Mesenchymal stem cell (in vitro differentiated cells and primary cell): ENCODE data around the gene SLC27A3.
A peak's percentile ranks its signal among the peaks of the same experiment; 100 is the strongest.

Experiments used
- DNase-seq: peaks from one replicate; pipeline ENCODE4 v3.0.0-alpha.2; 2013
- H2AFZ ChIP-seq: one replicate; pipeline ENCODE4 v1.6.1; 2013; ENCODE audit warnings: low read depth, mild to moderate bottlenecking, control low read depth, inconsistent platforms, low read length, moderate library complexity
- H2AK5ac ChIP-seq: 2 replicates; pipeline ENCODE4 v1.6.1; 2013; ENCODE audit warnings: low read length, moderate library complexity, mild to moderate bottlenecking, inconsistent platforms; ENCODE audit not compliant: severe bottlenecking
- H2BK120ac ChIP-seq: one replicate; pipeline ENCODE4 v1.6.1; 2013; ENCODE audit warnings: low read depth, mild to moderate bottlenecking, inconsistent platforms, low read length, moderate library complexity
- H2BK12ac ChIP-seq, 2 experiments: one replicate each; pipeline ENCODE4 v1.6.1; 2013; ENCODE audit warnings: inconsistent platforms in 2 of 2, low read length in 2 of 2, mild to moderate bottlenecking in 2 of 2, moderate library complexity in 2 of 2, control low read depth in 1 of 2
- H2BK15ac ChIP-seq: one replicate; pipeline ENCODE4 v1.6.1; 2013; ENCODE audit warnings: mild to moderate bottlenecking, low read depth, inconsistent platforms; ENCODE audit not compliant: poor library complexity, severe bottlenecking
- H2BK5ac ChIP-seq: 2 replicates; pipeline ENCODE4 v1.6.1; 2013; ENCODE audit warnings: low read depth, mild to moderate bottlenecking, low read length, control low read depth, inconsistent platforms; ENCODE audit not compliant: poor library complexity, severe bottlenecking
- H3K14ac ChIP-seq, 2 experiments: one replicate each; pipeline ENCODE4 v1.6.1; 2013; ENCODE audit warnings: inconsistent platforms in 2 of 2, low read length in 2 of 2, control low read depth in 1 of 2, mild to moderate bottlenecking in 1 of 2, moderate library complexity in 1 of 2
- H3K18ac ChIP-seq, 2 experiments: one replicate each; pipeline ENCODE4 v1.6.1; 2013; ENCODE audit warnings: inconsistent platforms in 2 of 2, low read length in 2 of 2, control low read depth in 1 of 2, low read depth in 1 of 2, mild to moderate bottlenecking in 1 of 2
- H3K23ac ChIP-seq, 2 experiments: one replicate each; pipeline ENCODE4 v1.6.1; 2013; ENCODE audit warnings: inconsistent platforms in 2 of 2, low read length in 2 of 2, mild to moderate bottlenecking in 2 of 2, moderate library complexity in 2 of 2, control low read depth in 1 of 2
- H3K27ac ChIP-seq: 2 replicates; pipeline ENCODE4 v1.5.1; 2013; ENCODE audit warnings: mild to moderate bottlenecking, moderate library complexity, low read length, control low read depth, inconsistent platforms; ENCODE audit not compliant: poor library complexity, severe bottlenecking
- H3K27me3 ChIP-seq, 2 experiments: 2 replicates each; pipeline versions ENCODE4 v1.6.1 to v1.7.0; 2013; ENCODE audit warnings: low read length in 2 of 2, mild to moderate bottlenecking in 2 of 2, moderate library complexity in 2 of 2, control low read depth in 1 of 2, inconsistent platforms in 1 of 2; ENCODE audit not compliant: control insufficient read depth in 1 of 2, insufficient read depth in 1 of 2
- H3K36me3 ChIP-seq, 2 experiments: 2 replicates each; pipeline versions ENCODE4 v1.6.1 to v1.7.0; 2013; ENCODE audit warnings: low read length in 2 of 2, control low read depth in 1 of 2, inconsistent platforms in 1 of 2, low read depth in 1 of 2, mild to moderate bottlenecking in 1 of 2; ENCODE audit not compliant: insufficient read depth in 2 of 2, control insufficient read depth in 1 of 2
- H3K4ac ChIP-seq, 2 experiments: one replicate each; pipeline ENCODE4 v1.6.1; 2013; ENCODE audit warnings: inconsistent platforms in 2 of 2, low read length in 2 of 2, mild to moderate bottlenecking in 2 of 2, moderate library complexity in 2 of 2, control low read depth in 1 of 2, low read depth in 1 of 2
- H3K4me1 ChIP-seq: 2 replicates; pipeline ENCODE4 v1.6.1; 2013; ENCODE audit warnings: low read depth, low read length, control low read depth; ENCODE audit not compliant: control insufficient read depth, insufficient read depth
- H3K4me2 ChIP-seq: 2 replicates; pipeline ENCODE4 v1.6.1; 2013; ENCODE audit warnings: low read length, mild to moderate bottlenecking, inconsistent platforms; ENCODE audit not compliant: poor library complexity, severe bottlenecking
- H3K4me3 ChIP-seq, 2 experiments: 2 replicates each; pipeline versions ENCODE4 v1.5.1 to v1.7.0; 2013; ENCODE audit warnings: low read length in 2 of 2, mild to moderate bottlenecking in 2 of 2, control low read depth in 1 of 2, low read depth in 1 of 2; ENCODE audit not compliant: insufficient read depth in 1 of 2
- H3K79me1 ChIP-seq: replicated peaks from 2 replicates; pipeline ENCODE4 v1.6.1; 2013; ENCODE audit warnings: mild to moderate bottlenecking, control low read depth, low read length, inconsistent platforms; ENCODE audit not compliant: poor library complexity, severe bottlenecking
- H3K9ac ChIP-seq: 2 replicates; pipeline ENCODE4 v1.7.0; 2013; ENCODE audit warnings: mild to moderate bottlenecking, low read length, moderate library complexity
- H3K9me3 ChIP-seq: 2 replicates; pipeline ENCODE4 v1.7.0; 2013; ENCODE audit warnings: mild to moderate bottlenecking, low read length; ENCODE audit not compliant: control insufficient read depth
- H4K8ac ChIP-seq: one replicate; pipeline ENCODE4 v1.6.1; 2013; ENCODE audit warnings: inconsistent platforms, mild to moderate bottlenecking, low read length, moderate library complexity
- H4K91ac ChIP-seq: one replicate; pipeline ENCODE4 v1.6.1; 2013; ENCODE audit warnings: mild to moderate bottlenecking, low read length, inconsistent platforms
- WGBS: methylation state at CpG from one replicate; pipeline ENCODE4 v1.1.7; 2013; ENCODE audit warnings: mixed read lengths; 5-methylcytosine and 5-hydroxymethylcytosine counted together

Gene SLC27A3

DNA sequence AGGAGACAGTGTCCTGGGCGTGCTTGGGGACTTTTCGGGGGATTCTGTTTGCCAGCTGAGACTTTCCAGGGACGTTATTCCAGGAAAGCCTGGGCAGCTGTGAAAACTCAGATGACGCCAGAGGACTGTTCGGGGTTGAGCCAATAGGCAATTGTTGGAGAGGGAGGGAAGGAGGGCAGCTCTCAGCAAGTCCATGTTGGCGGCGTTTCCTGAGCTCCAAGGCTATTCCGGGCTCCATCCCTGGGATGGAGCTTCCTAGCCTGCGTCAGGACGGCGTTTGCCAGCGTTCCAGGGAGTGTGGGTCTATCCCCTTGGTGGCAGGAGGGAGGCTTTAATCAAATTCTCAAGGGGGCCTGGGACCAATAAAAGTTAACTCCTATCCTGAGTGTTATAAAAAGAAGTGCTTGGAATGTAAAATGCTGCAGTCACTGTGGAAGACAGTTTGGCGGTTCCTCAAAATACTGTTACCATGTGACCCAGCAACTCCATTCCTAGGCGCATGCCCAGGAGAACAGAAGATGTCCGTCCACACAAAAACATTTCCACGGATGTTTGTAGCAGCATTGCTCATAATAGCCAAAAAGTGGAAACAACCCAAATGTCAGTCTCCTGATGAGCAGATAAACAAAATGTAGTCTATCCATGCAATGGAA, 15.2 kb downstream of the SLC27A3 start:
- H3K27ac ChIP-seq = no peak overlapping the region
- WGBS = 82% methylated on average over 16 of the region's 16 CpGs

DNA sequence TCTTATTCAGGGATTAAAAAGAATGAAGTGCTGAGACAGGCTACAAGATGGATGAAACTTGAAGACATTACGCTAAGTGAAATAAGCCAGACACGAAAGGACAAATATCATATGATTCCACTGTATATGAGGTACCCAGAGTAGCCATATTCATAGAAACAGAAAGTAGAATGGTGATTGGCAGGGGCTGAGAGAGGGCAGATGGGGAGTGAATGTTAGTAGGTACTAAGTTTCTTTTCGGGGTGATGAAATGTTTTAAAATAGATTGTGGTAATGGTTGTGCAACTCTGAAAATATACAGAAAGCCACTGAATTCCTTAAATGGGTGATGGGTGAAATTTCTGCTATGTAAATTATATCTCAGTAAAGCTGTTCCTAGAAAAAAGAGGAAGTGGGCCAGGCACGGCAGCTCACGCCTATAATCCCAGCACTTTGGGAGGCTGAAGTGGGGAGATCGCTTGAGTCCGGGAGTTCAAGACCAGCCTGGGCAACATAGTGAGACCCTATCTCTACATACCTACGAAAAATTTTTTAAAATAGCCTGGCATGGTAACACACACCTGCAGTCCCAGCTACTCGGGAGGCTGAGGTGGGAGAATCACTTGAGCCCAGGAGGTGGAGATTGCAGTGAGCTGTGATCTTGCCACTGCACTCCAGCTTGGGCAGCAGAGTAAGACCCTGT, 15.9 kb downstream of the SLC27A3 start:
- H2AFZ ChIP-seq = no peak overlapping the region
- peaks cover 0 to 6% of the 10 kb centered on the region in 2 experiments for H3K27me3 ChIP-seq
- H3K23ac ChIP-seq = no peak overlapping the region
- no peak overlapping the region for H2BK120ac ChIP-seq
- H3K27ac ChIP-seq = no peak overlapping the region
- peak overlapping the region; percentile 87 for H3K9ac ChIP-seq
- peaks cover 0 to under 1% of the 10 kb centered on the region in 2 experiments for H3K36me3 ChIP-seq
- WGBS = 67% methylated on average over 9 of the region's 9 CpGs
- no peak overlapping the region for H3K4ac ChIP-seq
- H2BK5ac ChIP-seq = no peak overlapping the region
- no peak overlapping the region for H2BK12ac ChIP-seq
- no peaks in the 10 kb centered on the region for H3K9me3 ChIP-seq
- peak overlapping the region in 1 of 2 experiments; percentile 81 for H3K18ac ChIP-seq
- H2BK15ac ChIP-seq = no peak overlapping the region
- no peak overlapping the region for H3K14ac ChIP-seq
- no peak overlapping the region for H4K91ac ChIP-seq
- H3K4me3 ChIP-seq = peak overlapping the region in 1 of 2 experiments; percentile 61
- peak; percentile 96 for DNase-seq
- no peak overlapping the region for H3K4me2 ChIP-seq
- no peaks in the 10 kb centered on the region for H3K79me1 ChIP-seq
- peaks cover 9% of the 10 kb centered on the region for H3K4me1 ChIP-seq
- no peak overlapping the region for H2AK5ac ChIP-seq
- peak overlapping the region; percentile 19 for H4K8ac ChIP-seq

More for the DNA sequence above, 15.2 kb downstream of the SLC27A3 start:
- Histone ChIP-seq H2BK5ac (no peak overlapping the region), H3K9ac (peak overlapping the region; percentile 87), H3K23ac (no peak overlapping the region), H3K36me3 (no peaks in the 10 kb centered on the region), H2AK5ac (no peak overlapping the region), H4K91ac (peak overlapping the region; percentile 82), H2BK120ac (peak overlapping the region; percentile 64), H2BK12ac (peak overlapping the region; percentile 7 to 29), H3K4me3 (peak overlapping the region in 1 of 2 experiments; percentile 61), H2BK15ac (peak overlapping the region; percentile 30), H4K8ac (peak overlapping the region; percentile 88), H2AFZ (no peak overlapping the region), H3K4ac (peak overlapping the region in 1 of 2 experiments; percentile 77), H3K4me2 (no peak overlapping the region), H3K9me3 (no peaks in the 10 kb centered on the region), H3K4me1 (peaks cover 9% of the 10 kb centered on the region), H3K27me3 (peaks cover 0 to 6% of the 10 kb centered on the region in 2 experiments), H3K79me1 (no peaks in the 10 kb centered on the region), H3K18ac (peak overlapping the region; percentile 73 to 81), H3K14ac (no peak overlapping the region)
- DNase-seq = peak; percentile 46

DNA sequence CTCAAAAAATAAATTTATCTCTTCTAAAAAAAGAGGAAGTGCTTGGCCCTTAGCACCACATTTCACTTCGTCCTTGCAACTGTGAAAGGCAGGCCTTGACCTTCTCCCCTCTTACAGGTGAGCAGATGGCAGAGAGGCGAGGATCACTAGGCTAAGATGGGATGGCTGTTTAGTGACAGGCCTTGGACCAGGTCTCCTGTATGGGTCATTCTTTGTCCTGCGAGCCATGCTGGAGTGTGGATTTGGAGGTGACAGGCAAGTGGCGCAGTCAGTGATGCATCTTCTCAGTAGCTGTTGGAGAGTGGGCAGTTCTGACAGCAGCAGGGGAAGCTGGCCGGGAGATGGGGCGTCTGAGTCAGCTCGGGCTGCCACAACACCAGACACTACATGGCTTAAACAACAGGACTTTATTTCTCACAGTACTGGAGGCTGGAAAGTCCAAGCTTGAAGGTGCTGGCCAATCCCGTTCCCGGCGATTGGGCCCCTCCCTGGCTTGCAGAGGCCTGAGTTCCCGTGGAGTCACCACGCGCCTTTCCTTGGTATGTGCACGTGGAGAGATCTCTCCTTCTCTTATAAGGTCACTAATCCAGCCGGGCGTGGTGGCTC, 16.5 kb downstream of the SLC27A3 start:
- Histone ChIP-seq H3K4ac (peak overlapping the region; percentile 32 to 84), H2BK15ac (no peak overlapping the region), H3K4me3 (peak overlapping the region in 1 of 2 experiments; percentile 61), H3K14ac (peak overlapping the region in 1 of 2 experiments; percentile 73), H3K27ac (no peak overlapping the region), H2BK5ac (no peak overlapping the region), H3K9ac (peak overlapping the region; percentile 87), H4K8ac (peak overlapping the region; percentile 81), H3K79me1 (no peaks in the 10 kb centered on the region), H2AFZ (no peak overlapping the region), H3K18ac (peak overlapping the region; percentile 6 to 61), H3K9me3 (no peaks in the 10 kb centered on the region), H4K91ac (peak overlapping the region; percentile 57), H3K23ac (no peak overlapping the region), H3K36me3 (peaks cover 0 to 2% of the 10 kb centered on the region in 2 experiments), H3K27me3 (peaks cover 0 to 6% of the 10 kb centered on the region in 2 experiments), H2BK12ac (peak overlapping the region; percentile 71 to 92), H3K4me2 (no peak overlapping the region), H2BK120ac (no peak overlapping the region), H3K4me1 (peaks cover 9% of the 10 kb centered on the region), H2AK5ac (no peak overlapping the region)
- DNase-seq = peak; percentile 85
- 79% methylated on average over 15 of the region's 16 CpGs for WGBS

DNA sequence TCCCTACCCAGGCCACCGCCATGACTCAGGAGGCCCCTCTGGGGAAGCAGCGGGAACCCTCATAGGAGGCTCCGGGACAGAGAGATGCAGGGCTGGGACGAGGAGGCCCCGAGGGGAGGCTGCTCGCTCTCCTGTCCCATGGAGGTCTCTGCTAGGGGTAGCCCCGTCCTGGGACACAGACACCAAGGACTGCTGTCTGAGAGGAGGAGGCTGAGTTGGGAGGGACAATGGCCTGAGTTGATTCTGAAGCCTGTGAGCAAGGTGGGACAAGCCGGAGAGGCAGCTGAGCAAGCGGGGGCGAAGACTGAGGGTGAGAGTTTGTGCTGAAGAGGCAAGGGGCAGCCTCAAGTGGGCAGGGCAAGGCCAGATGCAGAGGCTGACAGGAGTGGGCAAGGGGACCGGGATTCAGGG, 17.4 kb downstream of the SLC27A3 start:
- H3K4me1 ChIP-seq = peaks cover 9% of the 10 kb centered on the region
- H2BK15ac ChIP-seq = peak overlapping the region; percentile 54
- H2BK120ac ChIP-seq = peak overlapping the region; percentile 78
- no peak overlapping the region for H3K27ac ChIP-seq
- no peak overlapping the region for H2BK5ac ChIP-seq
- peak overlapping the region in 1 of 2 experiments; percentile 56 for H3K18ac ChIP-seq
- H3K9ac ChIP-seq = no peak overlapping the region
- H2BK12ac ChIP-seq = peak overlapping the region; percentile 42 to 45
- H3K4me2 ChIP-seq = no peak overlapping the region
- H3K4me3 ChIP-seq = no peak overlapping the region
- peaks cover 0 to 2% of the 10 kb centered on the region in 2 experiments for H3K36me3 ChIP-seq
- peaks cover 0 to 3% of the 10 kb centered on the region in 2 experiments for H3K27me3 ChIP-seq
- no peaks in the 10 kb centered on the region for H3K79me1 ChIP-seq
- 89% methylated on average over 9 of the region's 11 CpGs for WGBS
- H3K14ac ChIP-seq = no peak overlapping the region
- no peak overlapping the region for H2AFZ ChIP-seq
- H4K91ac ChIP-seq = peak overlapping the region; percentile 18
- H3K23ac ChIP-seq = no peak overlapping the region
- H3K9me3 ChIP-seq = no peaks in the 10 kb centered on the region
- no peak for DNase-seq
- H2AK5ac ChIP-seq = no peak overlapping the region
- H3K4ac ChIP-seq = peak overlapping the region in 1 of 2 experiments; percentile 54
- H4K8ac ChIP-seq = no peak overlapping the region
